Measurements from ENCODE around the gene KCNJ5.

- TF ChIP-seq TSHZ2 (CRISPR knock-in tag; IDR thresholded peaks at IDR 0.05) (no peak), RARB (CRISPR knock-in tag; IDR thresholded peaks at IDR 0.05) (no peak), ZC3H10 (CRISPR knock-in tag; IDR thresholded peaks at IDR 0.05) (no peak), TOX (CRISPR knock-in tag; IDR thresholded peaks at IDR 0.05; ENCODE audit: borderline replicate concordance) (no peak), ZFP3 (CRISPR knock-in tag; IDR thresholded peaks at IDR 0.05) (no peak), PATZ1 (CRISPR knock-in tag; IDR thresholded peaks at IDR 0.05; ENCODE audit: borderline replicate concordance) (no peak), ZNF565 (CRISPR knock-in tag; conservative IDR thresholded peaks at IDR 0.05; ENCODE audit: low read depth) (no peak), ZFP30 (CRISPR knock-in tag; IDR thresholded peaks at IDR 0.05) (no peak), ESRRG (CRISPR knock-in tag; IDR thresholded peaks at IDR 0.05) (no peak), CSDC2 (CRISPR knock-in tag; IDR thresholded peaks at IDR 0.05) (no peak), ARNTL (CRISPR knock-in tag; IDR thresholded peaks at IDR 0.05; ENCODE audit: borderline replicate concordance, low read depth) (no peak), POU6F1 (CRISPR knock-in tag; IDR thresholded peaks at IDR 0.05; ENCODE audit: borderline replicate concordance, low read depth) (no peak), ZNF70 (CRISPR knock-in tag; IDR thresholded peaks at IDR 0.05) (no peak), CREB5 (CRISPR knock-in tag; IDR thresholded peaks at IDR 0.05; ENCODE audit: low read depth) (no peak)
Observed at GRCh38 chr11:128964463-128964930, 73.3 kb downstream of the KCNJ5 start.
